GM12878 (cell line): ENCODE measurements around the gene AGAP1. TPM values are rescaled to one million over a fixed set of nuclear protein-coding genes. Genes with fewer than 3 reads are reported as not detected.

ENCODE experiments used
- ATAC-seq: fragments of 200-7000 bp; cut with Tn5 transposase; 3 replicates; pipeline ENCODE4 v1.9.1; 2020; ENCODE audit warnings: mild to moderate bottlenecking, moderate library complexity
- BruUV-seq: library from RNA; stranded (reverse); fragments of 400-500 nt; replicated peaks from 2 replicates; lab custom pipeline; 2021; lab: Mats Ljungman, UMichigan
- CTCF ChIA-PET: fragments of 300-600 bp; sonication (Branson Sonifier 250); formaldehyde crosslinking; extraction: SDS; loops from one replicate; lab custom pipeline; 2021; ENCODE audit warnings: inconsistent platforms; lab: Yijun Ruan, JAX
- POLR2A ChIA-PET: fragments of 350-600 bp; formaldehyde crosslinking; extraction: SDS; loops from one replicate; lab custom pipeline; 2021; ENCODE audit warnings: inconsistent platforms; lab: Charles Lee
- RAD21 ChIA-PET: fragments of 300-600 bp; sonication (Branson Sonifier 250); formaldehyde crosslinking; loops from one replicate; lab custom pipeline; 2023; ENCODE audit warnings: antibody characterized with exemption; ENCODE audit not compliant: unreplicated experiment; lab: Charles Lee
- SMC1A ChIA-PET: fragments of 300-600 bp; sonication (Branson Sonifier 250); formaldehyde crosslinking; loops from one replicate; lab custom pipeline; 2023; ENCODE audit not compliant: unreplicated experiment, uncharacterized antibody; lab: Charles Lee
- DNase-seq: peaks from one replicate; pipeline ENCODE4 v3.0.0-alpha.2; 2011; ENCODE audit warnings: low read depth, low spot score
- FAIRE-seq: peaks from 3 replicates; lab custom pipeline; 2011; peaks lifted over from hg19 to GRCh38; lab: Jason Lieb, UNC
- H2AFZ ChIP-seq: 2 replicates; pipeline ENCODE4 v1.6.0; 2011; ENCODE audit warnings: low read depth, low read length, control low read depth; ENCODE audit not compliant: control insufficient read depth
- H3K27ac ChIP-seq: 2 replicates; pipeline ENCODE4 v1.5.1; 2011; ENCODE audit warnings: control low read depth; ENCODE audit not compliant: control insufficient read depth, insufficient read depth
- H3K27me3 ChIP-seq, 2 experiments: replicated peaks in 1 of 2; 2 replicates each; pipeline versions ENCODE4 v1.6.0 to v1.6.1; 2011; ENCODE audit warnings: low read length in 1 of 2; ENCODE audit not compliant: control insufficient read depth in 2 of 2, insufficient read depth in 2 of 2
- H3K36me3 ChIP-seq, 2 experiments: 2 replicates each; pipeline ENCODE4 v1.5.1; 2011; ENCODE audit warnings: low read length in 1 of 2; ENCODE audit not compliant: control insufficient read depth in 2 of 2, insufficient read depth in 2 of 2
- H3K4me1 ChIP-seq: 2 replicates; pipeline ENCODE4 v1.6.1; 2011; ENCODE audit warnings: mild to moderate bottlenecking, low read length, moderate library complexity, mixed read lengths; ENCODE audit not compliant: control insufficient read depth, insufficient read depth
- H3K4me2 ChIP-seq: 2 replicates; pipeline ENCODE4 v1.6.0; 2011; ENCODE audit warnings: control low read depth; ENCODE audit not compliant: control insufficient read depth, insufficient read depth
- H3K4me3 ChIP-seq: fragments of 200-600 bp; sonication (generic); 2 replicates; pipeline ENCODE4 v1.5.1; 2016
- H3K79me2 ChIP-seq: 2 replicates; pipeline ENCODE4 v1.6.0; 2011; ENCODE audit warnings: low read length; ENCODE audit not compliant: control insufficient read depth, insufficient read depth
- H3K9ac ChIP-seq: 2 replicates; pipeline ENCODE4 v1.8.0; 2011; ENCODE audit warnings: low read length, control low read depth, mixed read lengths; ENCODE audit not compliant: control insufficient read depth, insufficient read depth
- H3K9me3 ChIP-seq: replicated peaks from 3 replicates; pipeline ENCODE4 v1.5.1; 2011; ENCODE audit warnings: mild to moderate bottlenecking, low read length; ENCODE audit not compliant: control insufficient read depth, insufficient read depth
- H4K20me1 ChIP-seq: 2 replicates; pipeline ENCODE4 v1.6.0; 2011; ENCODE audit not compliant: control insufficient read depth, insufficient read depth
- BACH1 ChIP-seq: fragments of 450-650 bp; IDR thresholded peaks from 2 replicates; pipeline ENCODE4 v1.6.1; 2017; ENCODE audit warnings: mild to moderate bottlenecking, borderline replicate concordance
- BHLHE40 ChIP-seq, 2 experiments: fragments of 450-650 bp in 1 of 2; IDR thresholded peaks; 2 replicates each; pipeline ENCODE4 v1.6.1; 2011 to 2017; ENCODE audit warnings: low read depth in 2 of 2, borderline replicate concordance in 1 of 2, improper control_type of control experiment in 1 of 2, low read length in 1 of 2, mild to moderate bottlenecking in 1 of 2
- BRCA1 ChIP-seq: IDR thresholded peaks from 2 replicates; pipeline ENCODE4 v1.6.1; 2011; ENCODE audit warnings: low read depth, low read length, improper control_type of control experiment
- CHD4 ChIP-seq: fragments of 200-600 bp; sonication (generic); IDR thresholded peaks from 2 replicates; pipeline ENCODE4 v1.6.1; 2016; ENCODE audit warnings: mild to moderate bottlenecking
- FOS ChIP-seq: IDR thresholded peaks from 3 replicates; pipeline ENCODE4 v1.6.1; 2011; ENCODE audit warnings: borderline replicate concordance; ENCODE audit not compliant: insufficient read length; ENCODE audit errors: extremely low read depth
- KAT2A ChIP-seq: conservative IDR thresholded peaks from 2 replicates; pipeline ENCODE4 v1.6.1; 2011; ENCODE audit warnings: low read depth, low read length; ENCODE audit not compliant: control insufficient read depth
- MEF2B ChIP-seq: fragments of 450-650 bp; IDR thresholded peaks from 2 replicates; pipeline ENCODE4 v1.6.1; 2018; ENCODE audit warnings: mild to moderate bottlenecking, moderate library complexity; ENCODE audit not compliant: partially characterized antibody, poor library complexity, severe bottlenecking
- NFXL1 ChIP-seq: fragments of 450-650 bp; IDR thresholded peaks from 2 replicates; pipeline ENCODE4 v1.6.1; 2017; ENCODE audit warnings: antibody characterized with exemption, mild to moderate bottlenecking, borderline replicate concordance
- NR2F1 ChIP-seq: fragments of 450-650 bp; conservative IDR thresholded peaks from 2 replicates; pipeline ENCODE4 v1.6.1; 2017; ENCODE audit warnings: mild to moderate bottlenecking
- SRF ChIP-seq, 2 experiments: IDR thresholded peaks; 2 replicates each; pipeline ENCODE4 v1.6.1; 2011; ENCODE audit warnings: low read depth in 2 of 2, low read length in 2 of 2, mild to moderate bottlenecking in 1 of 2, moderate library complexity in 1 of 2
- TARDBP ChIP-seq: IDR thresholded peaks from 2 replicates; pipeline ENCODE4 v1.6.1; 2016; ENCODE audit warnings: borderline replicate concordance
- TCF3 ChIP-seq: IDR thresholded peaks from 2 replicates; pipeline ENCODE4 v1.6.1; 2012; ENCODE audit warnings: low read depth, mild to moderate bottlenecking, low read length, borderline replicate concordance; ENCODE audit not compliant: insufficient read depth
- ZNF207 ChIP-seq: fragments of 450-650 bp; IDR thresholded peaks from 2 replicates; pipeline ENCODE4 v1.6.1; 2014; ENCODE audit warnings: antibody characterized with exemption, mild to moderate bottlenecking, borderline replicate concordance
- WGBS: methylation state at CpG from one replicate; pipeline ENCODE4 v1.1.6; 2016; ENCODE audit warnings: low lambda C conversion rate; ENCODE audit not compliant: insufficient replicate concordance, insufficient coverage; ENCODE audit errors: missing lambda C conversion rate; 5-methylcytosine and 5-hydroxymethylcytosine counted together
- in situ Hi-C: fragments of 300-500 bp; cut with MboI; formaldehyde crosslinking; loops from 9 replicates; pipeline ENCODE4 v1.14.3; 2018; ENCODE audit warnings: mixed read lengths
- intact Hi-C: fragments of 100-400 bp; cut with micrococcal nuclease; formaldehyde crosslinking; loops from one replicate; pipeline ENCODE4 v1.14.2; 2022; ENCODE audit not compliant: unreplicated experiment
- polyA plus RNA-seq, 11 experiments: library from polyadenylated mRNA; depleted of rRNA in 4 of 11; unstranded in 6 of 11; stranded (reverse) in 5 of 11; fragments of >200 nt; fragmentation: Nextera tagmentation in 4 of 11; fragmentation: Illumina TruSeq in 1 of 11; extraction: Ambion mirVana in 4 of 11; extraction: Trizol in 1 of 11; gene quantifications; 1 replicate in 1 of 11; 2 replicates in 10 of 11; pipeline versions ENCODE4 v1.2.1 to v1.2.3, GENCODE V29; 2011 to 2016; ENCODE audit warnings: inconsistent platforms in 2 of 11, missing spikeins in 2 of 11, low read depth in 1 of 11
- total RNA-seq, 4 experiments: library from RNA; depleted of rRNA in 3 of 4; stranded (reverse); fragments of >200 nt in 3 of 4; fragmentation: Illumina TruSeq in 1 of 4; extraction: Trizol in 1 of 4; gene quantifications; 2 replicates each; pipeline versions ENCODE4 v1.2.1 to v1.2.3, GENCODE V29; 2013 to 2021
- TF ChIP-seq, protein P1 (sequence below): IDR thresholded peaks from 2 replicates; pipeline ENCODE4 v1.6.1; 2011; ENCODE audit warnings: borderline replicate concordance, low read depth, mild to moderate bottlenecking, moderate library complexity, low read length; ENCODE audit not compliant: insufficient read depth, poor library complexity, severe bottlenecking
- TF ChIP-seq, protein P2 (sequence below): fragments of 450-650 bp; IDR thresholded peaks from 2 replicates; pipeline ENCODE4 v1.6.1; 2018; ENCODE audit warnings: borderline replicate concordance, mild to moderate bottlenecking; ENCODE audit not compliant: partially characterized antibody

The AGAP1 gene
- total and polyA plus RNA-seq, 10 of the 15 experiments (the other 5 are each of a cell fraction or from before 2014, with no cell fraction given), result 0.05 to 0.15 (median 0.06) TPM; not detected in 7

GRCh38 chr2:236102971-236103370 is 609.1 kb downstream of the AGAP1 start:
- ATAC-seq, result no peak
- Histone ChIP-seq H3K4me3 (no peak overlapping the region), H3K4me2 (no peak overlapping the region), H3K79me2 (no peaks in the 10 kb centered on the region), H3K9me3 (no peaks in the 10 kb centered on the region), H3K9ac (no peak overlapping the region), H4K20me1 (no peaks in the 10 kb centered on the region), H3K4me1 (no peaks in the 10 kb centered on the region), H3K27ac (no peak overlapping the region), H2AFZ (no peak overlapping the region), H3K27me3 (no peaks in the 10 kb centered on the region; a peak in 1 of 4 replicates), H3K36me3 (no peaks in the 10 kb centered on the region)
- ChIA-PET RAD21 (no interaction called here), POLR2A (no interaction called here), CTCF (no interaction called here), SMC1A (no interaction called here)
- in situ Hi-C loops (no loop called here), intact Hi-C loops (no loop called here)
- FAIRE-seq, result no peak
- WGBS, result 37% methylated on average over 8 of the region's 10 CpGs
- no peak for TF ChIP-seq ZNF207
- no peak for TF ChIP-seq KAT2A
- no peak for TF ChIP-seq FOS
- TF ChIP-seq MEF2B, result no peak
- TF ChIP-seq CHD4, result no peak
- TF ChIP-seq NFXL1, result no peak
- no peak for TF ChIP-seq TCF3
- TF ChIP-seq, protein P1, sequence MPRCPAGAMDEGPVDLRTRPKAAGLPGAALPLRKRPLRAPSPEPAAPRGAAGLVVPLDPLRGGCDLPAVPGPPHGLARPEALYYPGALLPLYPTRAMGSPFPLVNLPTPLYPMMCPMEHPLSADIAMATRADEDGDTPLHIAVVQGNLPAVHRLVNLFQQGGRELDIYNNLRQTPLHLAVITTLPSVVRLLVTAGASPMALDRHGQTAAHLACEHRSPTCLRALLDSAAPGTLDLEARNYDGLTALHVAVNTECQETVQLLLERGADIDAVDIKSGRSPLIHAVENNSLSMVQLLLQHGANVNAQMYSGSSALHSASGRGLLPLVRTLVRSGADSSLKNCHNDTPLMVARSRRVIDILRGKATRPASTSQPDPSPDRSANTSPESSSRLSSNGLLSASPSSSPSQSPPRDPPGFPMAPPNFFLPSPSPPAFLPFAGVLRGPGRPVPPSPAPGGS, result no peak
- TF ChIP-seq NR2F1, result no peak
- TF ChIP-seq, protein P2, sequence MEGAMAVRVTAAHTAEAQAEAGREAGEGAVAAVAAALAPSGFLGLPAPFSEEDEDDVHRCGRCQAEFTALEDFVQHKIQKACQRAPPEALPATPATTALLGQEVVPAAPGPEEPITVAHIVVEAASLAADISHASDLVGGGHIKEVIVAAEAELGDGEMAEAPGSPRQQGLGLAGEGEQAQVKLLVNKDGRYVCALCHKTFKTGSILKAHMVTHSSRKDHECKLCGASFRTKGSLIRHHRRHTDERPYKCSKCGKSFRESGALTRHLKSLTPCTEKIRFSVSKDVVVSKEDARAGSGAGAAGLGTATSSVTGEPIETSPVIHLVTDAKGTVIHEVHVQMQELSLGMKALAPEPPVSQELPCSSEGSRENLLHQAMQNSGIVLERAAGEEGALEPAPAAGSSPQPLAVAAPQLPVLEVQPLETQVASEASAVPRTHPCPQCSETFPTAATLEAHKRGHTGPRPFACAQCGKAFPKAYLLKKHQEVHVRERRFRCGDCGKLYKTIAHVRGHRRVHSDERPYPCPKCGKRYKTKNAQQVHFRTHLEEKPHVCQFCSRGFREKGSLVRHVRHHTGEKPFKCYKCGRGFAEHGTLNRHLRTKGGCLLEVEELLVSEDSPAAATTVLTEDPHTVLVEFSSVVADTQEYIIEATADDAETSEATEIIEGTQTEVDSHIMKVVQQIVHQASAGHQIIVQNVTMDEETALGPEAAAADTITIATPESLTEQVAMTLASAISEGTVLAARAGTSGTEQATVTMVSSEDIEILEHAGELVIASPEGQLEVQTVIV, result no peak
- TF ChIP-seq BHLHE40 (IDR thresholded peaks at IDR 0.05; ENCODE audit: borderline replicate concordance in 1 of 2, low read depth in 2 of 2, low read length in 1 of 2), result no peak
- no peak for TF ChIP-seq BRCA1
- TF ChIP-seq SRF (IDR thresholded peaks at IDR 0.05; ENCODE audit: low read depth in 2 of 2, low read length in 2 of 2), result no peak
- no peak for TF ChIP-seq TARDBP
- no peak for TF ChIP-seq BACH1
- no peak for DNase-seq
- no TSS peak for BruUV-seq
